GM12878 (cell line): ENCODE data around the gene C19orf38. TPM values are rescaled to one million over a fixed set of nuclear protein-coding genes. Genes with fewer than 3 reads are reported as not detected.

Experiments used
- CHD2 ChIP-seq: IDR thresholded peaks from 2 replicates; pipeline ENCODE4 v1.6.1; 2011; ENCODE audit warnings: low read depth, low read length, improper control_type of control experiment, borderline replicate concordance
- FOS ChIP-seq: IDR thresholded peaks from 3 replicates; pipeline ENCODE4 v1.6.1; 2011; ENCODE audit warnings: borderline replicate concordance; ENCODE audit not compliant: insufficient read length; ENCODE audit errors: extremely low read depth
- FOXK2 ChIP-seq: fragments of 450-650 bp; IDR thresholded peaks from 2 replicates; pipeline ENCODE4 v1.6.1; 2017; ENCODE audit warnings: mild to moderate bottlenecking, moderate library complexity
- HDGF ChIP-seq: fragments of 450-650 bp; IDR thresholded peaks from 2 replicates; pipeline ENCODE4 v1.6.1; 2016; ENCODE audit warnings: antibody characterized with exemption
- IKZF2 ChIP-seq, 2 experiments: fragments of 450-650 bp; IDR thresholded peaks; 2 replicates each; pipeline ENCODE4 v1.6.1; 2017; ENCODE audit warnings: mild to moderate bottlenecking in 2 of 2, moderate library complexity in 2 of 2
- JUNB ChIP-seq: IDR thresholded peaks from 2 replicates; pipeline ENCODE4 v1.6.1; 2016; ENCODE audit warnings: antibody characterized with exemption, mild to moderate bottlenecking
- MYC ChIP-seq: IDR thresholded peaks from 2 replicates; pipeline ENCODE4 v1.6.1; 2011; ENCODE audit warnings: mild to moderate bottlenecking, low read length, moderate library complexity, inconsistent platforms; ENCODE audit not compliant: insufficient read depth, insufficient replicate concordance, insufficient read length, severe bottlenecking
- NFXL1 ChIP-seq: fragments of 450-650 bp; IDR thresholded peaks from 2 replicates; pipeline ENCODE4 v1.6.1; 2017; ENCODE audit warnings: antibody characterized with exemption, mild to moderate bottlenecking, borderline replicate concordance
- NR2C2 ChIP-seq: IDR thresholded peaks from 2 replicates; pipeline ENCODE4 v1.6.1; 2011; ENCODE audit warnings: borderline replicate concordance, low read depth; ENCODE audit not compliant: control insufficient read depth, insufficient read length
- PML ChIP-seq: IDR thresholded peaks from 2 replicates; pipeline ENCODE4 v1.6.1; 2012; ENCODE audit warnings: low read length, inconsistent platforms
- POLR2A ChIP-seq: IDR thresholded peaks from 2 replicates; pipeline ENCODE4 v1.6.1; 2011; ENCODE audit warnings: low read depth, mild to moderate bottlenecking, low read length
- SIN3A ChIP-seq: IDR thresholded peaks from 2 replicates; pipeline ENCODE4 v1.6.1; 2012; ENCODE audit warnings: low read depth, low read length, improper control_type of control experiment
- SMARCA5 ChIP-seq: fragments of 450-650 bp; IDR thresholded peaks from 2 replicates; pipeline ENCODE4 v1.6.1; 2017; ENCODE audit warnings: mild to moderate bottlenecking
- SP1 ChIP-seq: IDR thresholded peaks from one replicate; pipeline ENCODE4 v1.6.1; 2011; ENCODE audit warnings: low read depth, low read length
- SPI1 ChIP-seq: IDR thresholded peaks from 2 replicates; pipeline ENCODE4 v1.6.1; 2011; ENCODE audit warnings: low read depth, mild to moderate bottlenecking, low read length, moderate library complexity, borderline replicate concordance; ENCODE audit not compliant: insufficient read depth
- YBX1 ChIP-seq: fragments of 450-650 bp; IDR thresholded peaks from 2 replicates; pipeline ENCODE4 v1.6.1; 2016; ENCODE audit warnings: antibody characterized with exemption
- ZNF384 ChIP-seq: IDR thresholded peaks from 2 replicates; pipeline ENCODE4 v1.6.1; 2012; ENCODE audit warnings: low read depth, mild to moderate bottlenecking, low read length, improper control_type of control experiment, borderline replicate concordance
- ZZZ3 ChIP-seq: IDR thresholded peaks from 2 replicates; pipeline ENCODE4 v1.6.1; 2011; ENCODE audit warnings: low read depth; ENCODE audit not compliant: control insufficient read depth, insufficient read length
- polyA plus RNA-seq, 11 experiments: library from polyadenylated mRNA; depleted of rRNA in 4 of 11; unstranded in 6 of 11; stranded (reverse) in 5 of 11; fragments of >200 nt; fragmentation: Nextera tagmentation in 4 of 11; fragmentation: Illumina TruSeq in 1 of 11; extraction: Ambion mirVana in 4 of 11; extraction: Trizol in 1 of 11; gene quantifications; 1 replicate in 1 of 11; 2 replicates in 10 of 11; pipeline versions ENCODE4 v1.2.1 to v1.2.3, GENCODE V29; 2011 to 2016; ENCODE audit warnings: inconsistent platforms in 2 of 11, missing spikeins in 2 of 11, low read depth in 1 of 11
- total RNA-seq, 4 experiments: library from RNA; depleted of rRNA in 3 of 4; stranded (reverse); fragments of >200 nt in 3 of 4; fragmentation: Illumina TruSeq in 1 of 4; extraction: Trizol in 1 of 4; gene quantifications; 2 replicates each; pipeline versions ENCODE4 v1.2.1 to v1.2.3, GENCODE V29; 2013 to 2021
- TF ChIP-seq, protein P1 (sequence below): fragments of 150-350 bp; IDR thresholded peaks from 2 replicates; pipeline ENCODE4 v1.6.1; 2014; ENCODE audit warnings: mild to moderate bottlenecking, low read depth, low read length
- TF ChIP-seq, protein P2 (sequence below): IDR thresholded peaks from 2 replicates; pipeline ENCODE4 v1.6.1; 2011; ENCODE audit warnings: borderline replicate concordance, low read depth, mild to moderate bottlenecking, moderate library complexity, low read length; ENCODE audit not compliant: insufficient read depth, poor library complexity, severe bottlenecking
- TF ChIP-seq, protein P3 (sequence below): fragments of 450-650 bp; IDR thresholded peaks from 2 replicates; pipeline ENCODE4 v1.6.1; 2016; ENCODE audit warnings: mild to moderate bottlenecking
- TF ChIP-seq, protein P4 (sequence below): fragments of 150-350 bp; IDR thresholded peaks from 2 replicates; pipeline ENCODE4 v1.6.1; 2016; ENCODE audit warnings: low read depth, low read length

Gene C19orf38
- total and polyA plus RNA-seq, 10 of the 15 experiments (the other 5 are each of a cell fraction or from before 2014, with no cell fraction given), result 2.6 to 7.5 (median 5.0) TPM

DNA sequence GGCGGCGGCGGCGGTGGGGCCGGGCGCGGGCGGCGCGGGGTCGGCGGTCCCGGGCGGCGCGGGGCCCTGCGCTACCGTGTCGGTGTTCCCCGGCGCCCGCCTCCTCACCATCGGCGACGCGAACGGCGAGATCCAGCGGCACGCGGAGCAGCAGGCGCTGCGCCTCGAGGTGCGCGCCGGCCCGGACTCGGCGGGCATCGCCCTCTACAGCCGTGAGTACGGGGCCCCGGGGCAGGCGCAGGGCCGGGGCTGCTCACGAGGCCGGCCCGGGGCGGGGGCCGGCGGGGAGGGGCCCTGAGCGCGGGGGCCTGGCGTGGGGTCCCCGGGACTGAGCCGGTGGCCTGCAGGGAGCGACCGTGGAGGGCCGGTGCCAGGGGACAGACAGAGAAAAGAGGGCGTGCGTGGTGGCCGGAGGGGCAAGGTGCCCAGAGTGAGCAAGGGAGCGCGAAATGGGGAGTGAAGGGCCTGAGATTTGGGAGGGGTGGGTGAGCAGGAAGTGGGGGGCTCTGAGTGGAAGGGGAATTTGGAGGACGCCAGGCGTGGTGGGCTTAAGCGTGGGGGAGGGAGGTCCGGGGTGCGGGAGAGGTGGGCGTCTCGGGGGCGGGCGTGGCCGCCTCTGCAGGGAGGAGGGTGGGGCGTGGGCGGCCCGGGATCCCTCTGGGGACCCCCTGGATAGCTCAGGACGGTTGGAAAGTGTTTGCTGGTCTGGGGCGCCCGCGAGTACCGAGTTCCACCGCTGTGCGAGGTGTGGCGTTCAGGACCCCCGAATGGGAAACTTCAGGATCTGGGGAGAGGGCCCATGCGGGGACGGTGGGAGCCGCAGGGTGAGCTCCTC lies 23.7 kb downstream of the C19orf38 start (continued):
- TF ChIP-seq MYC (peak; percentile 56), SP1 (no peak), FOXK2 (no peak), IKZF2 (IDR thresholded peaks at IDR 0.05) (peak; percentile 61 to 65; a peak in 3 of 4 replicates), PML (no peak), SIN3A (no peak), SMARCA5 (0 out of 2 replicates have a peak, but pooled peaks have one; percentile 49), HDGF (0 out of 2 replicates have a peak, but pooled peaks have one; percentile 27), ZNF384 (no peak), YBX1 (no peak), FOS (no peak), SPI1 (no peak), JUNB (no peak), POLR2A (peak; percentile 56), ZZZ3 (no peak), NR2C2 (no peak), NFXL1 (no peak), CHD2 (no peak)
- TF ChIP-seq, protein P1, sequence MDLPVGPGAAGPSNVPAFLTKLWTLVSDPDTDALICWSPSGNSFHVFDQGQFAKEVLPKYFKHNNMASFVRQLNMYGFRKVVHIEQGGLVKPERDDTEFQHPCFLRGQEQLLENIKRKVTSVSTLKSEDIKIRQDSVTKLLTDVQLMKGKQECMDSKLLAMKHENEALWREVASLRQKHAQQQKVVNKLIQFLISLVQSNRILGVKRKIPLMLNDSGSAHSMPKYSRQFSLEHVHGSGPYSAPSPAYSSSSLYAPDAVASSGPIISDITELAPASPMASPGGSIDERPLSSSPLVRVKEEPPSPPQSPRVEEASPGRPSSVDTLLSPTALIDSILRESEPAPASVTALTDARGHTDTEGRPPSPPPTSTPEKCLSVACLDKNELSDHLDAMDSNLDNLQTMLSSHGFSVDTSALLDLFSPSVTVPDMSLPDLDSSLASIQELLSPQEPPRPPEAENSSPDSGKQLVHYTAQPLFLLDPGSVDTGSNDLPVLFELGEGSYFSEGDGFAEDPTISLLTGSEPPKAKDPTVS, result no peak
- TF ChIP-seq, protein P2, sequence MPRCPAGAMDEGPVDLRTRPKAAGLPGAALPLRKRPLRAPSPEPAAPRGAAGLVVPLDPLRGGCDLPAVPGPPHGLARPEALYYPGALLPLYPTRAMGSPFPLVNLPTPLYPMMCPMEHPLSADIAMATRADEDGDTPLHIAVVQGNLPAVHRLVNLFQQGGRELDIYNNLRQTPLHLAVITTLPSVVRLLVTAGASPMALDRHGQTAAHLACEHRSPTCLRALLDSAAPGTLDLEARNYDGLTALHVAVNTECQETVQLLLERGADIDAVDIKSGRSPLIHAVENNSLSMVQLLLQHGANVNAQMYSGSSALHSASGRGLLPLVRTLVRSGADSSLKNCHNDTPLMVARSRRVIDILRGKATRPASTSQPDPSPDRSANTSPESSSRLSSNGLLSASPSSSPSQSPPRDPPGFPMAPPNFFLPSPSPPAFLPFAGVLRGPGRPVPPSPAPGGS, result no peak
- TF ChIP-seq, protein P3, sequence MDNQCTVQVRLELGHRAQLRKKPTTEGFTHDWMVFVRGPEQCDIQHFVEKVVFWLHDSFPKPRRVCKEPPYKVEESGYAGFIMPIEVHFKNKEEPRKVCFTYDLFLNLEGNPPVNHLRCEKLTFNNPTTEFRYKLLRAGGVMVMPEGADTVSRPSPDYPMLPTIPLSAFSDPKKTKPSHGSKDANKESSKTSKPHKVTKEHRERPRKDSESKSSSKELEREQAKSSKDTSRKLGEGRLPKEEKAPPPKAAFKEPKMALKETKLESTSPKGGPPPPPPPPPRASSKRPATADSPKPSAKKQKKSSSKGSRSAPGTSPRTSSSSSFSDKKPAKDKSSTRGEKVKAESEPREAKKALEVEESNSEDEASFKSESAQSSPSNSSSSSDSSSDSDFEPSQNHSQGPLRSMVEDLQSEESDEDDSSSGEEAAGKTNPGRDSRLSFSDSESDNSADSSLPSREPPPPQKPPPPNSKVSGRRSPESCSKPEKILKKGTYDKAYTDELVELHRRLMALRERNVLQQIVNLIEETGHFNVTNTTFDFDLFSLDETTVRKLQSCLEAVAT, result no peak
- TF ChIP-seq, protein P4, sequence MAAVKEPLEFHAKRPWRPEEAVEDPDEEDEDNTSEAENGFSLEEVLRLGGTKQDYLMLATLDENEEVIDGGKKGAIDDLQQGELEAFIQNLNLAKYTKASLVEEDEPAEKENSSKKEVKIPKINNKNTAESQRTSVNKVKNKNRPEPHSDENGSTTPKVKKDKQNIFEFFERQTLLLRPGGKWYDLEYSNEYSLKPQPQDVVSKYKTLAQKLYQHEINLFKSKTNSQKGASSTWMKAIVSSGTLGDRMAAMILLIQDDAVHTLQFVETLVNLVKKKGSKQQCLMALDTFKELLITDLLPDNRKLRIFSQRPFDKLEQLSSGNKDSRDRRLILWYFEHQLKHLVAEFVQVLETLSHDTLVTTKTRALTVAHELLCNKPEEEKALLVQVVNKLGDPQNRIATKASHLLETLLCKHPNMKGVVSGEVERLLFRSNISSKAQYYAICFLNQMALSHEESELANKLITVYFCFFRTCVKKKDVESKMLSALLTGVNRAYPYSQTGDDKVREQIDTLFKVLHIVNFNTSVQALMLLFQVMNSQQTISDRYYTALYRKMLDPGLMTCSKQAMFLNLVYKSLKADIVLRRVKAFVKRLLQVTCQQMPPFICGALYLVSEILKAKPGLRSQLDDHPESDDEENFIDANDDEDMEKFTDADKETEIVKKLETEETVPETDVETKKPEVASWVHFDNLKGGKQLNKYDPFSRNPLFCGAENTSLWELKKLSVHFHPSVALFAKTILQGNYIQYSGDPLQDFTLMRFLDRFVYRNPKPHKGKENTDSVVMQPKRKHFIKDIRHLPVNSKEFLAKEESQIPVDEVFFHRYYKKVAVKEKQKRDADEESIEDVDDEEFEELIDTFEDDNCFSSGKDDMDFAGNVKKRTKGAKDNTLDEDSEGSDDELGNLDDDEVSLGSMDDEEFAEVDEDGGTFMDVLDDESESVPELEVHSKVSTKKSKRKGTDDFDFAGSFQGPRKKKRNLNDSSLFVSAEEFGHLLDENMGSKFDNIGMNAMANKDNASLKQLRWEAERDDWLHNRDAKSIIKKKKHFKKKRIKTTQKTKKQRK, result no peak
